ENCODE measurements around the gene RHOT2. TPM values are rescaled to one million over a fixed set of nuclear protein-coding genes. Genes with fewer than 3 reads are reported as not detected.
A peak's percentile ranks its signal among the peaks of the same experiment; 100 is the strongest.

RHOT2 gene
- total RNA-seq, 4 donors from 2014 or later, result 50.2 to 64.0 (median 55.0) TPM

GRCh38 chr16:666572-666971, 1.4 kb upstream of the RHOT2 start:
- WGBS, 2 donors (ENCODE audit: low coverage in 1 of 2), result no CpG with 5 or more reads among the region's 13 CpGs
- ATAC-seq, result no peak
- peaks cover 0 to 27% of the 10 kb centered on the region in 2 donors for H3K36me3 ChIP-seq
- no peak overlapping the region for H3K27ac ChIP-seq
- no peaks in the 10 kb centered on the region for H3K27me3 ChIP-seq
- peaks cover 0 to 34% (median 11%) of the 10 kb centered on the region in 3 donors for H3K4me1 ChIP-seq
- TF ChIP-seq POLR2A (IDR thresholded peaks at IDR 0.05), result no peak
- no peak for TF ChIP-seq EP300 (IDR thresholded peaks at IDR 0.05)
- TF ChIP-seq POLR2AphosphoS5 (IDR thresholded peaks at IDR 0.05), result no peak
- no peak for TF ChIP-seq CTCF (IDR thresholded peaks at IDR 0.05)
- no peak overlapping the region for H3K4me3 ChIP-seq
- H3K9me3 ChIP-seq, result no peaks in the 10 kb centered on the region

GRCh38 chr16:667113-667779, 686 bp upstream of the RHOT2 start:
- H3K9me3 ChIP-seq, result no peaks in the 10 kb centered on the region
- no peaks in the 10 kb centered on the region for H3K27me3 ChIP-seq
- H3K4me3 ChIP-seq, result peak overlapping the region in 1 of 2 donors; percentile 76
- no peak for ATAC-seq
- TF ChIP-seq POLR2AphosphoS5 (IDR thresholded peaks at IDR 0.05) (no peak), CTCF (IDR thresholded peaks at IDR 0.05) (no peak), EP300 (IDR thresholded peaks at IDR 0.05) (no peak), POLR2A (IDR thresholded peaks at IDR 0.05) (no peak)
- WGBS, 2 donors (ENCODE audit: low coverage in 1 of 2), result 68 to 80% methylated on average over 2 to 6 of the region's 22 CpGs
- H3K36me3 ChIP-seq, result peaks cover 0 to 34% of the 10 kb centered on the region in 2 donors
- H3K27ac ChIP-seq, result peak overlapping the region in 3 of 4 donors; percentile 83 to 93 (median 90)
- peaks cover 0 to 31% (median 11%) of the 10 kb centered on the region in 3 donors for H3K4me1 ChIP-seq

DNA sequence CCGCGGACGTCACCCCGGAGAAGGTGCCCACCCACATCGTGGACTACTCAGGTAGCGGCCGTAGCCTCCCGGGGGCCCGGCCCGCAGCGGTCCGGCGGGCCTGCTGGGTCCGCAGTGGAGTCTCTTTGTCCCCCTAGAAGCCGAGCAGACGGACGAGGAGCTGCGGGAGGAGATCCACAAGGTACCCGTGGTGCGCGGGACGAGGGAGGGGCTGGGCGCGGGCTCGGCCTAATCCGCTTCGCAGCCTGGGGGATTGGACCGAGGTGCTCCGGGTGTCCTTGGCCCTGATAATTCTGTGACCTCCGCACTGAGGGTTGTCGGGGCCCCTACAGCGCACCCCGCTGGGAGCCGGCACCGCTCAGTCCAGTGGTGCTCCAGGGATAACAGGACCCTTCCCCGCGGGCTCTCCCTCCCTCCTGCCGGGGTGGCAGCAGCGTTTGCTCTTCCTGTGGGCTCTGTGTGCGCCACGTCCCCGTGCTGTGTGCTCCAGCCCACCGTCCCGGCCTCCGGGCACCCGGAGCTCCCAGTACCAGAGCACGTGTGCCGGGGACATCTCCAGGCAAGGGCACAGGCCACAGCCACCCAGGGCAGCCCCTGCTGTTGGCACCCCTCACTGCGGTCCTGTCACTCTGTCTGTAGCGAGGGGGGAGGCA, 713 bp downstream of the RHOT2 start:
- TF ChIP-seq CTCF (IDR thresholded peaks at IDR 0.05), result no peak
- no peak for TF ChIP-seq POLR2AphosphoS5 (IDR thresholded peaks at IDR 0.05)
- no peak for TF ChIP-seq POLR2A (IDR thresholded peaks at IDR 0.05)
- TF ChIP-seq EP300 (IDR thresholded peaks at IDR 0.05), result no peak
- H3K4me1 ChIP-seq, result peaks cover 0 to 31% (median 11%) of the 10 kb centered on the region in 3 donors
- no CpG with 5 or more reads among the region's 50 CpGs for WGBS, 2 donors (ENCODE audit: low coverage in 1 of 2)
- H3K4me3 ChIP-seq, result peak overlapping the region; percentile 76 to 97
- H3K27ac ChIP-seq, result peak overlapping the region; percentile 83 to 93 (median 91)
- ATAC-seq, result no peak
- H3K9me3 ChIP-seq, result no peaks in the 10 kb centered on the region
- H3K27me3 ChIP-seq, result no peaks in the 10 kb centered on the region
- peaks cover 0 to 48% of the 10 kb centered on the region in 2 donors for H3K36me3 ChIP-seq

DNA sequence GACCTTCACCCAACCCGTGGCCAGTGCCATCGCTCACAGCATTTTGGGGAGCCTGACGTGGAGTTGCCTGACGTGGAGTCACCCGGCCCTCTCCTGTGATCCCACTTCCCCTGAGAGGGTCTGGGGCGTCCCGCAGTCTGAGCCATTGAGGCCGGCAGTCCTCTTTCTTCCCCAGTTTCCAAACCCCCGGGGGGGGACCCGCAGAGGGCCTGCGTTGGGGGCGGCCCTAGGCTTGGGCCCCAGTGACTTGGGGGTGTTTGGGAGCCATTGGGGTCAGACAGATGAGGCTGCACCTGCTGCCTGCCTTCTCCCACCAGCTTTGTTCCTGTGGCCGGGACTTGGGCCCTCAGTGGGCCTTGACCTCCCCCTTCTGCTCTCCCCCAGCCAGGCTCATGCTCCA, 1.7 kb downstream of the RHOT2 start:
- ATAC-seq, result no peak
- H3K27me3 ChIP-seq, result no peaks in the 10 kb centered on the region
- no CpG with 5 or more reads among the region's 13 CpGs for WGBS, 2 donors (ENCODE audit: low coverage in 1 of 2)
- no peaks in the 10 kb centered on the region for H3K9me3 ChIP-seq
- peaks cover 0 to 36% (median 11%) of the 10 kb centered on the region in 3 donors for H3K4me1 ChIP-seq
- H3K27ac ChIP-seq, result no peak overlapping the region
- no peak overlapping the region for H3K4me3 ChIP-seq
- H3K36me3 ChIP-seq, result peaks cover 0 to 50% of the 10 kb centered on the region in 2 donors
- no peak for TF ChIP-seq POLR2A (IDR thresholded peaks at IDR 0.05)
- TF ChIP-seq POLR2AphosphoS5 (IDR thresholded peaks at IDR 0.05), result no peak
- TF ChIP-seq CTCF (IDR thresholded peaks at IDR 0.05), result no peak
- no peak for TF ChIP-seq EP300 (IDR thresholded peaks at IDR 0.05)
